ENCODE data around the gene N4BP3. TPM values are rescaled to one million over a fixed set of nuclear protein-coding genes. Genes with fewer than 3 reads are reported as not detected.

The N4BP3 gene
- total and polyA plus RNA-seq, 2 of the 13 experiments (the other 11 are each of a cell fraction or from before 2014, with no cell fraction given) = 0.13 TPM; not detected in 1

- POLR2A ChIA-PET = no interaction called here
- no peaks in the 10 kb centered on the region for H3K9me3 ChIP-seq (ENCODE audit: low read length)
- no peaks in the 10 kb centered on the region for H3K4me1 ChIP-seq (ENCODE audit: insufficient read depth, low read length)
- H3K4me2 ChIP-seq (ENCODE audit: low read depth, low read length) = no peak overlapping the region
- no peak for ATAC-seq
- H3K9ac ChIP-seq (ENCODE audit: insufficient read depth, low read depth, low read length) = no peak overlapping the region
- H3K79me2 ChIP-seq (ENCODE audit: insufficient read depth, low read length) = no peaks in the 10 kb centered on the region
- DNase-seq (ENCODE audit: low spot score) = no peak
- intact Hi-C loops (cut with micrococcal nuclease; ENCODE audit: unreplicated experiment) (no loop called here), in situ Hi-C loops (cut with HindIII; ENCODE audit: extremely low pct_ligation_motif_present, low pct_unique_long_range_greater_than_20kb) (no loop called here)
- no peaks in the 10 kb centered on the region for H4K20me1 ChIP-seq (ENCODE audit: insufficient read depth, low read length)
- CTCF ChIA-PET (ENCODE audit: low intra/inter-chr PET ratio, low total read pairs) = no interaction called here
- H2AFZ ChIP-seq (ENCODE audit: low read length) = no peak overlapping the region
- H3K27ac ChIP-seq (ENCODE audit: extremely low read length, insufficient read depth, low read length) = no peak overlapping the region
- no peaks in the 10 kb centered on the region for H3K36me3 ChIP-seq (replicated peaks in 1 of 2; ENCODE audit: control insufficient read depth in 1 of 2, insufficient read depth in 2 of 2, low read length in 2 of 2)
- BruUV-seq (replicated peaks) = no TSS peak
- H3K4me3 ChIP-seq (replicated peaks in 1 of 3; ENCODE audit: insufficient read depth in 1 of 3, low read depth in 2 of 3, low read length in 3 of 3) = no peak overlapping the region
- no peak for FAIRE-seq
- WGBS (ENCODE audit: low lambda C conversion rate) = 27% methylated on average over 12 of the region's 12 CpGs
- peaks cover 1 to 25% of the 10 kb centered on the region in 2 experiments; a peak in 3 of 5 replicates for H3K27me3 ChIP-seq (ENCODE audit: control insufficient read depth in 1 of 2, insufficient read depth in 2 of 2, low read length in 2 of 2)
- TF ChIP-seq ZNF747 (CRISPR knock-in tag; IDR thresholded peaks at IDR 0.05; ENCODE audit: borderline replicate concordance) (no peak), KIAA2018 (CRISPR knock-in tag; IDR thresholded peaks at IDR 0.05; ENCODE audit: borderline replicate concordance) (no peak), GATA4 (IDR thresholded peaks at IDR 0.05; ENCODE audit: borderline replicate concordance, low read depth) (no peak), RFXAP (CRISPR knock-in tag; IDR thresholded peaks at IDR 0.05; ENCODE audit: borderline replicate concordance) (no peak), ERF (CRISPR knock-in tag; IDR thresholded peaks at IDR 0.05) (no peak), ZNF724P (CRISPR knock-in tag; IDR thresholded peaks at IDR 0.05; ENCODE audit: borderline replicate concordance) (no peak), RBM39 (IDR thresholded peaks at IDR 0.05; ENCODE audit: low read depth, low read length, poor library complexity, severe bottlenecking) (no peak), KAT7 (CRISPR knock-in tag; IDR thresholded peaks at IDR 0.05; ENCODE audit: borderline replicate concordance) (no peak), CAMTA2 (CRISPR knock-in tag; IDR thresholded peaks at IDR 0.05; ENCODE audit: borderline replicate concordance) (no peak), U2AF1 (optimal IDR thresholded peaks at IDR 0.05; ENCODE audit: low read depth, low read length) (no peak), ZNF850 (CRISPR knock-in tag; conservative IDR thresholded peaks at IDR 0.05) (no peak)
- TF ChIP-seq, protein P1, sequence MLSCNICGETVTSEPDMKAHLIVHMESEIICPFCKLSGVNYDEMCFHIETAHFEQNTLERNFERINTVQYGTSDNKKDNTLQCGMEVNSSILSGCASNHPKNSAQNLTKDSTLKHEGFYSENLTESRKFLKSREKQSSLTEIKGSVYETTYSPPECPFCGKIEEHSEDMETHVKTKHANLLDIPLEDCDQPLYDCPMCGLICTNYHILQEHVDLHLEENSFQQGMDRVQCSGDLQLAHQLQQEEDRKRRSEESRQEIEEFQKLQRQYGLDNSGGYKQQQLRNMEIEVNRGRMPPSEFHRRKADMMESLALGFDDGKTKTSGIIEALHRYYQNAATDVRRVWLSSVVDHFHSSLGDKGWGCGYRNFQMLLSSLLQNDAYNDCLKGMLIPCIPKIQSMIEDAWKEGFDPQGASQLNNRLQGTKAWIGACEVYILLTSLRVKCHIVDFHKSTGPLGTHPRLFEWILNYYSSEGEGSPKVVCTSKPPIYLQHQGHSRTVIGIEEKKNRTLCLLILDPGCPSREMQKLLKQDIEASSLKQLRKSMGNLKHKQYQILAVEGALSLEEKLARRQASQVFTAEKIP (CRISPR knock-in tag; IDR thresholded peaks at IDR 0.05; ENCODE audit: borderline replicate concordance) = no peak
Observed at GRCh38 chr5:178081571-178082243, 31.6 kb upstream of the N4BP3 start.
